Immature natural killer cell (primary cell): ENCODE measurements around the gene FHAD1. TPM values are rescaled to one million over a fixed set of nuclear protein-coding genes. Genes with fewer than 3 reads are reported as not detected.

Source experiments
- DNase-seq, 3 donors: peaks; one replicate each; pipeline ENCODE4 v3.0.0; 2022; ENCODE audit warnings: mixed read lengths in 1 of 3
- H3K27ac Mint-ChIP-seq, 6 donors: one replicate each; pipeline ENCODE4 v1.8.0; 2020; ENCODE audit warnings: mixed read lengths in 6 of 6, mild to moderate bottlenecking in 5 of 6, inconsistent platforms in 4 of 6, moderate library complexity in 3 of 6
- H3K27me3 Mint-ChIP-seq, 3 donors: one replicate each; pipeline ENCODE4 v1.8.0; 2020 to 2021; ENCODE audit warnings: low read depth in 3 of 3, mild to moderate bottlenecking in 3 of 3, mixed read lengths in 3 of 3, moderate library complexity in 3 of 3, inconsistent platforms in 1 of 3
- H3K36me3 Mint-ChIP-seq, 3 donors: one replicate each; pipeline ENCODE4 v1.8.0; 2020; ENCODE audit warnings: mixed read lengths in 3 of 3, inconsistent platforms in 2 of 3, mild to moderate bottlenecking in 2 of 3
- H3K4me1 Mint-ChIP-seq, 2 donors: one replicate each; pipeline ENCODE4 v1.8.0; 2020; ENCODE audit warnings: inconsistent platforms in 2 of 2, mild to moderate bottlenecking in 2 of 2, mixed read lengths in 2 of 2, moderate library complexity in 1 of 2
- H3K4me3 Mint-ChIP-seq, 5 donors: one replicate each; pipeline ENCODE4 v1.8.0; 2020; ENCODE audit warnings: mild to moderate bottlenecking in 5 of 5, mixed read lengths in 5 of 5, inconsistent platforms in 3 of 5, moderate library complexity in 3 of 5
- H3K9me3 Mint-ChIP-seq, 6 donors: one replicate each; pipeline ENCODE4 v1.8.0; 2020; ENCODE audit warnings: mild to moderate bottlenecking in 6 of 6, mixed read lengths in 6 of 6, inconsistent platforms in 4 of 6, moderate library complexity in 3 of 6
- polyA plus RNA-seq, 3 donors: library from polyadenylated mRNA; unstranded; fragments of 300-500 nt; fragmentation: Illumina TruSeq; gene quantifications; one replicate each; pipeline ENCODE4 v1.2.3, GENCODE V29; 2021

FHAD1 gene
- polyA plus RNA-seq, 3 donors from 2014 or later, result 0.28 TPM; not detected in 2

DNA sequence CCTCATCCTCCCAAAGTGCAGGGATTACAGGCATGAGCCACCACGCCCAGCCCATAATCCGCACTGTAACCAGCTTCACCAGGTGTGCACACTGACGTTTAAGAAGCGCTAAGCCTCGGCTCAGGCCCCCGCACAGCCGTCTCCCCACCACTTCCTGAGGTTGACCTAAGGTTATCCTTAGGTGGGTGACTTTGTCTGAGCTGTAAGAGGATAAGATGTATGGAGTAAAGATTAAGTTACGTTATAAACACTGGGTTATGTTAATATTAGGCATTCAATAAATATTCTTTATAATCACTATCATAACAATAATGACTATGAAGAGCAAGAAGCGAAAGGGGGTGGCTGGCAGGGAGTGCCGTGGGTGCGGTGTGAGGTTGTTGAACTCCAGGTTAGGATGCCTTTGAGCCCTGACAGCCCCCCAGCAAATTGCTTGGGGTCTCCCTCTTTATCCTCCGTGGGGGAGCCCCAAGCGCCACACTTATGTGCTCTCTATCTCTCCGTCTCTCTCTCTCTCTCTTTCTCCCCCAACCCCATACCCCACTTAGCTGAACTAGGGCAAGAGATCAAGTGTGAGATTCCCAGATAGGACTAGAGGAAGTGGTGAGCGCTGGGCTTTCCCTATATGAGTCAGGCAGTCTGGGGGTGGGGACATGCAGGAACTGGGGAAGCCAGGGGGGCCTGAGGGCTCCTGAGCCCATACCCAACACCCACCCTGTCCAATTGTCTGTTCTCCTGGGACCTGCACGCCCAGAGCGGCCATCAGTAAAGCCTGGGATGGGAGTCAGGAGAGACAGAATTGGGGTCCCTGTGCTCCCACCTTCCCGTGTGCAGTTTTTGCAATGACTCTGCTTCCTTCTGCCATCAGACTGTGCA, 170.3 kb downstream of the FHAD1 start:
- Mint-ChIP-seq H3K27ac (peak overlapping the region; percentile 97 to 100 (median 100)), H3K27me3 (peaks cover 43 to 71% (median 44%) of the 10 kb centered on the region in 3 donors), H3K4me1 (peaks cover 95 to 97% of the 10 kb centered on the region in 2 donors), H3K9me3 (no peaks in the 10 kb centered on the region), H3K4me3 (peak overlapping the region; percentile 96 to 100 (median 97)), H3K36me3 (peaks cover 21 to 53% (median 46%) of the 10 kb centered on the region in 3 donors)
- peak; percentile 79 to 83 (median 79) for DNase-seq

GRCh38 chr1:15418806-15419515, 171.9 kb downstream of the FHAD1 start:
- peak overlapping the region; percentile 93 to 100 (median 97) for H3K27ac Mint-ChIP-seq
- H3K27me3 Mint-ChIP-seq, result peaks cover 33 to 69% (median 45%) of the 10 kb centered on the region in 3 donors
- H3K9me3 Mint-ChIP-seq, result no peaks in the 10 kb centered on the region
- peaks cover 95 to 96% of the 10 kb centered on the region in 2 donors for H3K4me1 Mint-ChIP-seq
- peak overlapping the region; percentile 74 to 100 (median 96) for H3K4me3 Mint-ChIP-seq
- peaks cover 16 to 42% (median 33%) of the 10 kb centered on the region in 3 donors for H3K36me3 Mint-ChIP-seq
- peak in 1 of 3 donors; percentile 4 for DNase-seq

DNA sequence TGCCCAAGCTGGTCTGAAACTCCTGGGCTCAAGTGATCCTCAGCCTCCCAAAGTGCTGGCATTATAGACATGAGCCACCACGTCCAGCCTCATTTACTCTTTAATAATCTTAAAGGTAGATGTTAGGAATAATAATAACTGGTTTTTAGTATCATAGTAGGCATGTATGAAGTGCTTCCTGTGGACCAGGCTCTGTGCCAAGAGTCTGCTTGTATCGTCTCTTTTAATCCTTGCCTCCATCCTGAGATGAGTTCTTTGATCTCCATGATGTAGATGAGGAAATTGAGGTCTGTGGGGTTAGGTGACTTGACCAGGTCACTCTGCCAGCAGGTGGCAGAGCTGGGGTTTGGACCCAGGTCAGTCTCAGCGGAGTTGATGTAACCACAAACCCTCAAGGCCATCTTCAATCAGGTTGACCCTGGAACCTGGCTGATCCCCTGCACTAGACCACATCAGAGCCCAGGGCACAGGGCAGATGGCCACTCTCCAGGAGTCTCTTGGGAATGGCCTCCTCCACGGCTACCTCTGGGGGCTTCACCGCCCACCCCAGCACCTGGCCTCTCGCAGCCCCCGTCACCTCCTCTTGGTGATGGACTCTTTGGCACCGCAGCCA, 173.9 kb downstream of the FHAD1 start:
- no peaks in the 10 kb centered on the region for H3K9me3 Mint-ChIP-seq
- peaks cover 95% of the 10 kb centered on the region in 2 donors for H3K4me1 Mint-ChIP-seq
- peaks cover 37 to 68% (median 40%) of the 10 kb centered on the region in 3 donors for H3K27me3 Mint-ChIP-seq
- peak overlapping the region; percentile 85 to 97 (median 96) for H3K27ac Mint-ChIP-seq
- DNase-seq, result peak in 1 of 3 donors; percentile 9
- peak overlapping the region; percentile 78 to 88 (median 80) for H3K4me3 Mint-ChIP-seq
- H3K36me3 Mint-ChIP-seq, result peaks cover 7 to 35% (median 20%) of the 10 kb centered on the region in 3 donors

- Mint-ChIP-seq H3K4me3 (peak overlapping the region in 4 of 5 donors; percentile 50 to 88 (median 78)), H3K4me1 (peaks cover 89 to 92% of the 10 kb centered on the region in 2 donors), H3K36me3 (peaks cover 9 to 34% (median 21%) of the 10 kb centered on the region in 3 donors), H3K9me3 (no peaks in the 10 kb centered on the region), H3K27ac (peak overlapping the region; percentile 88 to 96 (median 92)), H3K27me3 (peaks cover 29 to 66% (median 32%) of the 10 kb centered on the region in 3 donors)
- no peak for DNase-seq
Measured at GRCh38 chr1:15422871-15423270, 175.8 kb downstream of the FHAD1 start.

GRCh38 chr1:15423355-15424077, 176.5 kb downstream of the FHAD1 start:
- peak overlapping the region; percentile 88 to 96 (median 92) for H3K27ac Mint-ChIP-seq
- H3K4me3 Mint-ChIP-seq, result peak overlapping the region; percentile 42 to 88 (median 69)
- peaks cover 88% of the 10 kb centered on the region in 2 donors for H3K4me1 Mint-ChIP-seq
- H3K36me3 Mint-ChIP-seq, result peaks cover 9 to 40% (median 20%) of the 10 kb centered on the region in 3 donors
- H3K27me3 Mint-ChIP-seq, result peaks cover 30 to 66% (median 32%) of the 10 kb centered on the region in 3 donors
- no peaks in the 10 kb centered on the region for H3K9me3 Mint-ChIP-seq
- DNase-seq, result no peak

- no peak for DNase-seq
- H3K27me3 Mint-ChIP-seq, result peaks cover 29 to 62% (median 30%) of the 10 kb centered on the region in 3 donors
- H3K4me3 Mint-ChIP-seq, result peak overlapping the region; percentile 49 to 88 (median 69)
- H3K36me3 Mint-ChIP-seq, result peaks cover 9 to 40% (median 16%) of the 10 kb centered on the region in 3 donors
- peaks cover 81% of the 10 kb centered on the region in 2 donors for H3K4me1 Mint-ChIP-seq
- no peaks in the 10 kb centered on the region for H3K9me3 Mint-ChIP-seq
- H3K27ac Mint-ChIP-seq, result peak overlapping the region; percentile 88 to 96 (median 92)
Measured at GRCh38 chr1:15424146-15424667, 177.2 kb downstream of the FHAD1 start.

GRCh38 chr1:15424981-15425380, 178.0 kb downstream of the FHAD1 start:
- H3K27ac Mint-ChIP-seq, result peak overlapping the region; percentile 88 to 96 (median 92)
- peaks cover 77 to 78% of the 10 kb centered on the region in 2 donors for H3K4me1 Mint-ChIP-seq
- DNase-seq, result no peak
- H3K27me3 Mint-ChIP-seq, result peaks cover 30 to 63% (median 33%) of the 10 kb centered on the region in 3 donors
- peaks cover 9 to 42% (median 16%) of the 10 kb centered on the region in 3 donors for H3K36me3 Mint-ChIP-seq
- no peaks in the 10 kb centered on the region for H3K9me3 Mint-ChIP-seq
- H3K4me3 Mint-ChIP-seq, result peak overlapping the region in 4 of 5 donors; percentile 49 to 75 (median 60)

DNA sequence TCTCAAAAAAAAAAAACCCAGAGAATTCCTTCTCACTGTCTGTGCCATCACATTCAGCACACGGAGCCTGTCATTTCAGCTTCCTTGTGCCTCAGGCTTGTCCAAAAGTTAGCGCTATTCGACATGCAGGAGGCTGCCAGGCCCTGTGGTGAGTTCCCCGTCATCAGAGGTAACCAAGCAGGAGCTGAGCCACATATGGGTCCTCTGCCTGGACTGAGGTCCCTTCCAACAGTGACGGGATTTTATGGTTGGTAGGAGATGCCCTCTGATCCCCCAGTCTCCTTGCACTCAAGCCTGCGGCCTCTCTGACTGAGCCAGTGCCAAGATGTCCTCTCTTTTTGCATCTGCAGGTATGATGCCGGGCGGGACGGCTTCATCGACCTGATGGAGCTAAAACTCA, 178.5 kb downstream of the FHAD1 start:
- peaks cover 74 to 77% of the 10 kb centered on the region in 2 donors for H3K4me1 Mint-ChIP-seq
- H3K27ac Mint-ChIP-seq, result peak overlapping the region; percentile 26 to 96 (median 92)
- H3K4me3 Mint-ChIP-seq, result peak overlapping the region in 2 of 5 donors; percentile 36 to 75

GRCh38 chr1:15425958-15426357, 178.9 kb downstream of the FHAD1 start:
- Mint-ChIP-seq H3K9me3 (no peaks in the 10 kb centered on the region), H3K4me1 (peaks cover 70 to 73% of the 10 kb centered on the region in 2 donors), H3K27me3 (peaks cover 31 to 65% (median 39%) of the 10 kb centered on the region in 3 donors), H3K27ac (peak overlapping the region; percentile 88 to 96 (median 92)), H3K36me3 (peaks cover 11 to 43% (median 13%) of the 10 kb centered on the region in 3 donors), H3K4me3 (peak overlapping the region; percentile 33 to 75 (median 46))
- DNase-seq, result no peak

More for the DNA sequence above, 178.5 kb downstream of the FHAD1 start:
- H3K9me3 Mint-ChIP-seq, result no peaks in the 10 kb centered on the region
- H3K36me3 Mint-ChIP-seq, result peaks cover 11 to 46% (median 16%) of the 10 kb centered on the region in 3 donors
- H3K27me3 Mint-ChIP-seq, result peaks cover 32 to 65% (median 37%) of the 10 kb centered on the region in 3 donors
- DNase-seq, result no peak

GRCh38 chr1:15426492-15427279, 179.7 kb downstream of the FHAD1 start:
- H3K27ac Mint-ChIP-seq, result peak overlapping the region; percentile 88 to 96 (median 92)
- H3K9me3 Mint-ChIP-seq, result no peaks in the 10 kb centered on the region
- peaks cover 35 to 69% (median 46%) of the 10 kb centered on the region in 3 donors for H3K27me3 Mint-ChIP-seq
- H3K4me3 Mint-ChIP-seq, result peak overlapping the region; percentile 3 to 60 (median 40)
- DNase-seq, result no peak
- peaks cover 10 to 40% (median 11%) of the 10 kb centered on the region in 3 donors for H3K36me3 Mint-ChIP-seq
- H3K4me1 Mint-ChIP-seq, result peaks cover 65 to 66% of the 10 kb centered on the region in 2 donors

DNA sequence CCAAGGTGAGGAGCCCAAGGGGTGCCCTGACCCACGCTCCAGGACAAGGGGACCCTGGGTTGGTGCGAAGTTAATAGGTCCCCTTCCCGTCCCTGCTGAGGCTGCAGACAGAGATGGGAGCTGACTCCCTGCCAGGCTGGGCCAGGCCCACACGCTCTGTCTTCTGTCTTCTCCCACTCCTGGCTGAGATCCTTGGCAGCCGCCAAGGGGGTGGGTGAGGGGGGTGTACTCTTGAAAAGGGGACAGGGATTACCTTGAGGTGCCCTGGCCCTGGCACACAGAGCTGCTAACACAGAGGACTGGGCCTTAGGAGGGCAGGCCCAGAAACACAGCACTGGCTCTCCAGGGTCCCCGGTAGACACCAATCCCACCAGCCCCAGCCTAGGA, 180.2 kb downstream of the FHAD1 start:
- Mint-ChIP-seq H3K4me1 (peaks cover 60 to 64% of the 10 kb centered on the region in 2 donors), H3K36me3 (peaks cover 9 to 38% (median 11%) of the 10 kb centered on the region in 3 donors), H3K4me3 (no peak overlapping the region)

More for the DNA sequence above, 180.2 kb downstream of the FHAD1 start:
- DNase-seq, result no peak
- no peaks in the 10 kb centered on the region for H3K9me3 Mint-ChIP-seq
- peaks cover 38 to 70% (median 48%) of the 10 kb centered on the region in 3 donors for H3K27me3 Mint-ChIP-seq
- H3K27ac Mint-ChIP-seq, result peak overlapping the region in 5 of 6 donors; percentile 72 to 93 (median 85)
